Ovary (tissue), 3 donors: Measurements from ENCODE around the gene SPATA25.

Experiments used
- CTCF ChIP-seq, 3 donors: fragments of 450-650 bp in 2 of 3; fragments of 200-600 bp in 1 of 3; IDR thresholded peaks; one replicate each; pipeline versions ENCODE4 v1.5.1 to v1.8.0; 2016 to 2022; ENCODE audit warnings: antibody characterized with exemption in 3 of 3, mild to moderate bottlenecking in 1 of 3
- EP300 ChIP-seq: sonication (generic); formaldehyde crosslinking; IDR thresholded peaks from one replicate; pipeline ENCODE4 v1.6.1; 2017; ENCODE audit warnings: antibody characterized with exemption
- POLR2A ChIP-seq: fragments of 450-650 bp; IDR thresholded peaks from one replicate; pipeline ENCODE4 v1.6.1; 2017; ENCODE audit warnings: antibody characterized with exemption, mild to moderate bottlenecking, moderate library complexity
- donor health status: DM: no; HTN: no; CAD: no.

- TF ChIP-seq CTCF (IDR thresholded peaks at IDR 0.05) (no peak), POLR2A (no peak), EP300 (no peak)
Observed at GRCh38 chr20:45908084-45908483, 20.7 kb upstream of the SPATA25 start.
